GM18499 (cell line): Measurements from ENCODE around the gene LNP1.
"Not testable (repeated sequence)": the region's sequence is repeated elsewhere in the genome, so short reads cannot be mapped to it uniquely, and the experiment has no call there.

Source experiments
- ATAC-seq: cut with Tn5 transposase; IDR thresholded peaks from one replicate; pipeline ENCODE4 v1.9.1; 2021; ENCODE audit warnings: moderate number of reproducible peaks; ENCODE audit not compliant: insufficient read depth, unreplicated experiment

Gene LNP1

DNA sequence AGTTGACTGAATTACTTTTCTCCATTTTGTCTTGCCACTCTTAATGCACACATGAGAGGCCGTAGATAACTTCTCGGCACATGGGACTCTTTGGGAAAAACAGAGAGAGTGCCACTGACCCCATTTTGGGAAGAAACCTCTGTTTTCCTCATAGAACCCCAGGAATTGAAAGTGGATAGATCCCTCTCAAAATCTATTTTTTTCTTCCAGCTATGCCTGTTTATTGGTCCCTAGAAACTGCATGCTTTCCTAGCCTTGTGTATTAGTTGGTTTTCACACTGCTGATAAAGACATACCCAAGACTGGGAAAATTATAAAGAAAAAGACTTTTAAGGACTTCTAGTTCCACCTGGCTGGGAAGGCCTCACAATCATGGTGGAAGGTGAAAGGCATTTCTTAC, 67.3 kb downstream of the LNP1 start:
- ATAC-seq, result no peak

DNA sequence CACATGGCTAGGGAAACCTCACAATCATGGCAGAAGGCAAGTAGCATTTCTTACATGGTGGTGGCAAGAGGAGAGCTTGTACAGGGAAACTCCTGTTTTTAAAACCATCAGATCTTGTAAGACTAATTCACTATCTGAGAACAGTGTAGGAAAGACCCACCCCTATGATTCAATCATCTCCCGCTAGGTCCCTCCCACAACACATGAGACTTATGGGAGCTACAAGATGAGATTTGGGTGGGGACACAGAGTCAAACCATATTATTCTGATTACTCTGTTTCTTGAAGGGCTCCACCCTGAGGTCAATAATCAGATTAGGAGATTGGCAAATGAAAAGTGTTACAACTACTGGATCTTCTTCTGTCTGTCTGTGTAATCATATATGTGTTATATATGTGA, 69.6 kb downstream of the LNP1 start:
- no peak for ATAC-seq

DNA sequence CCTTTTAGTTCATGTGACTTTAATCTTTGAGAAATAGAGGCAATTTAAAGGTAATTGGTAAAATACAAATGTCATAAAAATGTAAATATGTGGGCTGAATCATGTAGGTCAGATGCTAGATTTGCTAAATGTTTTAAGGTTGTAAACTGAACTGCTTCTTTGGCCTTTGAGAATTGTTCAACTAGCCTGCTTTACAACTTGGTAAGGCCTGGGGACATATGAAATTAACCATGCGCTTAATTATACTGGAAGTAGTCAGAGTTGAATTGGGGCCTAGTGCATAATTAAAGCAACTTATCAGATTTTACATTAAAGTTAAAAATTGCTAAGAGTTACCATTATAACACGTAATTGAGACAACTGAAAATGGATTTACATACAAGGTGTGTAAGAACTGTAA, 70.1 kb downstream of the LNP1 start:
- no peak for ATAC-seq

DNA sequence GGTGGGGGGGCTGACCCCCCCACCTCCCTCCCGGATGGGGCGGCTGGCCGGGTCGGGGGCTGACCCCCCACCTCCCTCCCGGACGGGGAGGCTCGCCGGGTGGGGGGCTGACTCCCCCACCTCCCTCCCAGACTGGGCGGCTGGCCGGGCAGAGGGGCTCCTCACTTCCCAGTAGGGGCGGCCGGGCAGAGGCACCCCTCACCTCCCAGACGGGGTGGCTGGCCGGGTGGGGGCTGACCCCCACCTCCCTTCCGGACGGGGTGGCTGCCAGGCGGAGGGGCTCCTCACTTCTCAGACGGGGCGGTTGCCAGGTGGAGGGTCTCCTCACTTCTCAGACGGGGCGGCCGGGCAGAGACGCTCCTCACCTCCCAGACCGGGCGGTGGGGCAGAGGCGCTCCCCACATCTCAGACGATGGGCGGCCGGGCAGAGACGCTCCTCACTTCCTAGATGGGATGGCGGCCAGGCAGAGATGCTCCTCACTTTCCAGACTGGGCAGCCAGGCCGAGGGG, 76.6 kb downstream of the LNP1 start:
- not testable (repeated sequence) for ATAC-seq

DNA sequence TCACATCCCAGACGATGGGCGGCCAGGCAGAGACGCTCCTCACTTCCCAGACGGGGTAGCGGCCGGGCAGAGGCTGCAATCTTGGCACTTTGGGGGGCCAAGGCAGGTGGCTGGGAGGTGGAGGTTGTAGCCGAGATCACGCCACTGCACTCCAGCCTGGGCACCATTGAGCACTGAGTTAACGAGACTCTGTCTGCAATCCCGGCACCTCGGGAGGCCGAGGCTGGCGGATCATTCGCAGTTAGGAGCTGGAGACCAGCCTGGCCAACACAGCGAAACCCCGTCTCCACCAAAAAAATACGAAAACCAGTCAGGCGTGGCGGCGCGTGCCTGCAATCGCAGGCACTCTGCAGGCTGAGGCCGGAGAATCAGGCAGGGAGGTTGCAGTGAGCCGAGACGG, 77.2 kb downstream of the LNP1 start:
- ATAC-seq, result not testable (repeated sequence)

DNA sequence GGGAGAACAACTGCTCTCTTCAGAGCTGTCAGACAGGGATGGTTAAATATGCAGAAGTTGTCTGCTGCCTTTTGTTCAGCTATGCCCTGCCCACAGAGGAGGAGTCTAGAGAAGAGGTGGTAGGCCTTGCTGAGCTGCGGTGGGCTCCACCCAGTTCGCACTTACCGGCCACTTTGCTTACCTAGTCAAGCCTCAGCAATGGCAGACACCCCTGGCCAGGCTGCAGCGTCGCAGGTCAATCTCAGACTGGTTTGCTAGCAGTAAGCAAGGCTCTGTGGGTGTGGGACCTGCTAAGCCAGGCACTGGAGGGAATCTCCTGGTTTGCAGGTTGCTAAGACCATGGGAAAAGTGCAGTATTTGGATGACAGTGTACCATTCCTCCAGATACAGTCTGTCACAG, 78.7 kb downstream of the LNP1 start:
- ATAC-seq, result no peak

DNA sequence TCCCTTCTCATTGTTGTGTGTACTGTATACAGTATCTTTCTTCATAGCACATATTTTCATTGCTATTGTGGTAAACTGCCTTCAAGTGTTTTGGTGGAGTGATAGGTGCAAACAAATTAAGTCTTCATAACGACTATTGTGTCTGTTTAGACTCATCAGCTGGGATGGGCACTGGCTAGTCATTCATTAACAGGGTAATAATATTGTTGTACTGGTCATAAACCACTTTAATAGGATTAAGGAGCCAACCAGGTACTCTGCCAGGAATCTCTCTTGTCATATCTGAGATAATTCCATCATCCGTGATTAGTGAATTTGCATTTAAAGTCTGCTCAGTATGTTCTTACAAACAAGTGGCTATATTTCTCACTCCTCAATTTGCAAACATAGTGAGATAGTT, 80.8 kb downstream of the LNP1 start:
- no peak for ATAC-seq

DNA sequence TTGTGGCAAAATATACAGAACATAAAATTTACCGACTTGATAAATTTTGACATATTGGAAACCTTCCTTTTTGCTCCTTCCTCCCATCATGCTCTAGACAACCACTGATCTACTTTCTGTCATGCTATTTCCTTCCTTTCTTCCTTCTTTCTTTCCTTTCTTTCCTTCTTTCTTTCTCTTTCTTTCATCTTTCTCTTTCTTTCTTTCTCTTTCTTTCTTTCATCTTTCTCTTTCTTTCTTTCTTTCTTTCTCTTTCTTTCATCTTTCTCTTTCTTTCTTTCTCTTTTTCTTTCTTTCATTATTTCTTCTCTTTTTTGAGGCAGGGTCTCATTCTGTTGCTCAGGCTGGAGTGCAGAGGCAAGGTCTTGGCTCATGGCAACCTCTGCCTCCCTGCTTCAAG, 82.2 kb downstream of the LNP1 start:
- ATAC-seq, result no peak

DNA sequence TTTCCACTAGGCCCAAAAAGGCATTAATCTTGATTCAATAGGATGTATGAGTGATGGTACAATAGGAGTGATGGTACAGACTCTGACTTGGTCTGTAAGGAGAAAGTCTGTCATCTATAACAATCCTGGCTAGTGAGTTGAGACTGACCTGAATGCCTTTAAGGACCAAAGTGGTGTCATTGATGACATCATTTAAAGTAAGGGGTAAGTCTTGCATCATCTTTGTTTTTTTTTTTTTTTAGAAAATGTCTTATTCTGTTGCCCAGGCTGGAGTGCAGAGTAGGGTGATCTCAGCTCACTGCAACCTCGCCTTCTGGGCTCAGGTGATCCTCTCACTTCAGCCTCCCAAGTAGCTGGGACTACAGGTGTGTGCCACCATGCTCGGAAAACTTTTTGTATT, 85.5 kb downstream of the LNP1 start:
- ATAC-seq, result no peak

DNA sequence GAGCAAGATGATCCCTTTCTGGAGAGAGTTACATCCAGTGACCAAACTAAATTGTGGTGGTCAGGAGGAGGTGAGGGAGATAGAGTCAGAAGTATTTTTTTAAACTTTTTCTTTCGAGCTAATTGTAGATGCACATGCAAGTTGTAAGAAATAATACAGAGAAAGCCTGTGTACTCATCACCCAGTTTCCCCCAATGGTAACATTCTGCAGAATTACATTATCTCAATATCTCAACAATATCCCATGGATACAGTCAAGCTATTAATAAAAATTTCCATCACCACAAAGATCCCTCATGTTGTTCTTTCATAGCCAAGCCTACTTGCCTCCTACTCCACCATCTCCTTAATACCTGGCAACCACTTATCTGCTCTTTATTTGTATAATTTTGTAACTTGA, 87.8 kb downstream of the LNP1 start:
- no peak for ATAC-seq

DNA sequence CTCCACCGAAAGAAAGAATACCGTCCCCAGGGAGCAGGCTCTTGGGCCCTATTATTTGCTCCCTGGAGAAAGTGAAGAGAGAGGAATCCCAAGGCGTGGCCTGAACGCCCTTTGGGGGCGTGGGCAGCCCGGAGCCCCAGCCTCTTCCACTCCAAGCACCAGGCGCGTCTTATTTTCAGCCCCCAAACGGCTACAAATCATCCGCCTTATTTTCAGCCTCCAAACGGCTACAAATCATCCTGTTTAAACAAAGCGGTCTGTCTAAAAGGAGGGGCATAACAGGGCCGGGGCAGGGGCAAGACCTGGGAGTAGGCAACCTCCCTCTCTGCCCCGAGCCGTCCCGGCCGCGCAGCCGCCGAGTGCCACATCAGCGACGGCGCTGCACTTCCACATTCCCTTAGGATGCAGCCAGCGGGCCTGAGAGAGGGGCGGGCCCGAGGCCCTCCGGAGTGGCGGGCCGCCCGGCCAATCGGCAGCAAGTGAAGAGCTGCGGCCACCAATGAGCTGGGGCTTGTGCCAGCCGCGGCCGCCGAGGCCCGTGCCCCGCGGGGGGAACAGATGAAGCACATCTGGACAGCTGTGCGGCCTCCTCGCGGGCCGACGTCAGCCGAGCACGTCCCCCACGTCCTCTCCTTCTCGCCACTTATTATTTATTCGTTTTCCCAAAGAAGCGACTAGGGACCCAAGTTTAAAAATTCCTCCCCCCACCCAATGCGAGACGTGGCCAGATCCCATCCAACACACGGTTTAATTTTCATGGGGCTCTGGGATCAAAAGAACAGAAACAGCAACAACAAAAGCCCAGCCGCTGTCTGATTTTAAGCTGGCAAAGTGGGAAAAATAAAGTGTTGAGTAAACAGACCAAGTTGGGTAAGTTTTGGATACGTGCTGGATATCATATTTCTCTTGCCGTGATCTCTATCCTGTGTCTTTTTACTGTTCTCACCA, 91.0 kb downstream of the LNP1 start, which contains the start of gene TMEM45A:
TSS of gene TMEM45A (plus strand) at position 561 of the 948 bp plus-strand sequence. CDS start 62,593 bp downstream, outside the sequence.
- peak; percentile 69 for ATAC-seq

DNA sequence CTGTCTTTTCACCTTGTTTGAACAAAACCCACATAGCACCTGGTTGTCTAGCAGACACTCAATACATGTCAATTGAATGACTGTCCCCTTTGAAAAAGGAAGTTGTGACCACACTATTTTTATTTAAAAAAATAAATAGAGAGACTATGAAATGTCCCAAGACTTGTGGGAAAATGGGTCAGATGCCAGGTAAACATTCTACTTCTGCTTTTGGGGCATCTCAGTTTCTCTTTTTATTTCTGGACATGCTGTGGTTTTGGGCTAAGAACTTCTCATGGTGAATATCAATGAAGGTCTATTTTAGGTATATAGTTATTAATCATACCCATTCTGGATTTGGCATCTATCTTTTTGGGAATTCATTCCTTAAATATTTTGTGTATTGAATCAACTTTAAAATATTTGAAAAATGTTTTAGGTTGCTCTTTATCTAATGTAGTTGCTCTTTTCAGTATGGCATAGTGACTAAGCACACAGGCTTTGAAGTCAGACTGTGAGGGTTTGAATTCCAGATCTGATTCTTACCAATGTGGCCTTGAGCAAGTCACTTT, 95.4 kb downstream of the LNP1 start:
- peak; percentile 38 for ATAC-seq

DNA sequence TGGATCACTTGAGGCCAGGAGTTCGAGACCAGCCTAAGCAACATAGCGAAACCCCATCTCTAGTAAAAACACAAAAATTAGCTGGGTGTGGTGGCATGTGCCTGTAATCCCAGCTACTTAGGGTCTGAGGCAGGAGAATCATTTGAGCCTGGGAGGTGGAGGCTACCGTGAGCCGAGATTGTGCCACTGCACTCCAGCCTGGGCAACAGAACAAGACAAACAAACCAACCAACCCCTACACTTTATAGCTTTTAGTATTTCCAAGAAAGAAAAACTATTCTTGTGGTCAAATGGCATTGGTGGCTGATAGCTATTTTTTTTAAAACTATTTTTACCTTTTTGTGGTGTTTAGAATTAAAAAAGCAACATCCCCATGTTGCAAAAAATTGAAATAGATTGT, 98.3 kb downstream of the LNP1 start:
- no peak for ATAC-seq

DNA sequence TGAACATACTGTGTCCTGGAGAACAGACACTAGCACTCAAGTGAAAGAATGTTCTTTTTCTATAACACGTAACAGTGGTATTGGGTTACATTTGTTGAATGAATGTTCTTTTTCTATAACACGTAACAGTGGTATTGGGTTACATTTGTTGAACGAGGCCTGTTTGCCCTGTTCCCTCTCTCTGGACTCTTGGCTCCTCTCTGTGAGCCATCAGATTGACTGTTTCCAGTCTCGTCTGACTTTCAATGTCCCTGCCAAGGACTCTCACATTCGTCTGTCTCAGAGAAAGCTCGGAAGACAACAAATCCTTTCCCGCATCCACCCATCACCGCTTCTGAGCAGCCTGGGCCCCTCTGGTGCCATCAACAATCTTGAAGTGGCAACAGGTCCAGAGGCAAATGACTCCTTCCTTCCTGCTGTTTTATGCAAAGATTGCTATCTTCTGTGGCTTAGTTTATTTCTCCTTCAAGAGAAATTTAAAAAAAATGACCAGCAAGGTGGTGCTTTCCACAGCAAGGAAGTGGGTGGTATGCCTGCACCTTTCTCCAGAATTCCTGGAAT, 99.1 kb downstream of the LNP1 start:
- no peak for ATAC-seq

DNA sequence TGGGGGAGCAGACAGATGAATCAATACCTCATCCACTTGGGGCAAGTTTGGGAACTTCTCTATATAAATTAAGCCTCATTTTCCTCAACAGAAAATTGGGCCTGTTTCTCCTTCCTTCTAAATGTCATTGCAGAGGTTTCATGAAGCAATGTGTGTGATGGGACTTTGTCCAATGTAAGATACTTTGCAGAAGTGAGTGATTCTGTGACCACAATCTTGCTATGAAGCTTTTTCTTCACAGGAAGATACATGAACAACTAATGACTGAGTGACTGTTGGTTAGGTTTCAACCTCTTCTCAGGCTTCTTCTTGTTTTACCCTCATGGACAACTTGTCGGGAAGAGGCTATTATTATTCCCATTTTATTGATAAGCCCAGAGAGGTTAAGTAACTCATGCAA, 102.1 kb downstream of the LNP1 start:
- ATAC-seq, result no peak
